Endothelial cell of umbilical vein (primary cell): ENCODE results near the gene NFKB1. TPM values are rescaled to one million over a fixed set of nuclear protein-coding genes. Genes with fewer than 3 reads are reported as not detected.

Experiments used
- BruUV-seq: library from RNA; stranded (reverse); fragments of 400-500 nt; replicated peaks from 2 replicates; lab custom pipeline; 2021; lab: Mats Ljungman, UMichigan
- CTCF ChIA-PET: fragments of 300-600, 350-600 bp; sonication (Branson Sonifier 250); formaldehyde crosslinking; loops from one replicate; lab custom pipeline; 2021; ENCODE audit warnings: antibody characterized with exemption, inconsistent platforms; lab: Charles Lee
- POLR2A ChIA-PET: fragments of 300-600, 350-600 bp; sonication (Branson Sonifier 250); formaldehyde crosslinking; loops from one replicate; lab custom pipeline; 2021; ENCODE audit warnings: antibody characterized with exemption, inconsistent platforms; lab: Charles Lee
- DNase-seq: peaks from one replicate; pipeline ENCODE4 v3.0.0-alpha.2; 2011; ENCODE audit warnings: low read depth, low spot score
- FAIRE-seq: peaks from 2 replicates; lab custom pipeline; 2011; peaks lifted over from hg19 to GRCh38; lab: Jason Lieb, UNC
- H2AFZ ChIP-seq: 2 replicates; pipeline ENCODE4 v1.6.0; 2012; ENCODE audit warnings: low read depth, low read length, control low read depth, inconsistent platforms
- H3K27ac ChIP-seq: 2 replicates; pipeline ENCODE4 v1.5.1; 2011; ENCODE audit warnings: low read depth, mild to moderate bottlenecking, control low read depth, low read length, moderate library complexity; ENCODE audit not compliant: insufficient read depth
- H3K27me3 ChIP-seq, 2 experiments: 2 replicates each; pipeline versions ENCODE4 v1.6.0 to v1.6.1; 2011; ENCODE audit warnings: low read length in 2 of 2, mixed read lengths in 1 of 2; ENCODE audit not compliant: control insufficient read depth in 2 of 2, insufficient read depth in 2 of 2
- H3K36me3 ChIP-seq, 2 experiments: 2 replicates in 1 of 2; 3 replicates in 1 of 2; pipeline ENCODE4 v1.5.1; 2011; ENCODE audit warnings: low read length in 2 of 2, mild to moderate bottlenecking in 1 of 2, moderate library complexity in 1 of 2; ENCODE audit not compliant: control insufficient read depth in 2 of 2, insufficient read depth in 2 of 2; ENCODE audit errors: extremely low read depth in 1 of 2
- H3K4me1 ChIP-seq: 3 replicates; pipeline ENCODE4 v1.5.1; 2011; ENCODE audit warnings: mild to moderate bottlenecking, low read length; ENCODE audit not compliant: control insufficient read depth, insufficient read depth; ENCODE audit errors: extremely low read depth
- H3K4me2 ChIP-seq: 2 replicates; pipeline ENCODE4 v1.6.1; 2011; ENCODE audit warnings: low read length, control low read depth, mixed read lengths; ENCODE audit not compliant: insufficient read depth
- H3K4me3 ChIP-seq, 3 experiments: fragments of 200-600 bp in 1 of 3; sonication (generic), shearing (Covaris generic) in 1 of 3; replicated peaks in 1 of 3; 2 replicates each; pipeline ENCODE4 v1.5.1; 2011 to 2016; ENCODE audit warnings: control low read depth in 3 of 3, low read length in 3 of 3, mild to moderate bottlenecking in 2 of 3, inconsistent platforms in 1 of 3, low read depth in 1 of 3, moderate library complexity in 1 of 3; ENCODE audit not compliant: insufficient read depth in 1 of 3
- H3K79me2 ChIP-seq: 2 replicates; pipeline ENCODE4 v1.6.0; 2012; ENCODE audit warnings: low read length, inconsistent platforms; ENCODE audit not compliant: control insufficient read depth, insufficient read depth
- H3K9ac ChIP-seq: replicated peaks from 2 replicates; pipeline ENCODE3; 2011; ENCODE audit warnings: low read length, control low read depth; ENCODE audit not compliant: insufficient read depth; ENCODE audit errors: extremely low read depth
- H3K9me1 ChIP-seq: replicated peaks from 3 replicates; pipeline ENCODE4 v1.6.0; 2011; ENCODE audit warnings: mild to moderate bottlenecking, low read length; ENCODE audit not compliant: control insufficient read depth, insufficient read depth; ENCODE audit errors: extremely low read depth
- H3K9me3 ChIP-seq: replicated peaks from 2 replicates; pipeline ENCODE4 v1.5.1; 2012; ENCODE audit warnings: low read length, inconsistent platforms; ENCODE audit not compliant: control insufficient read depth, insufficient read depth
- H4K20me1 ChIP-seq: replicated peaks from 2 replicates; pipeline ENCODE3; 2011; ENCODE audit warnings: mild to moderate bottlenecking, low read length; ENCODE audit not compliant: control insufficient read depth, insufficient read depth; ENCODE audit errors: extremely low read depth
- EZH2 ChIP-seq: IDR thresholded peaks from 2 replicates; pipeline ENCODE4 v1.6.1; 2012; ENCODE audit warnings: borderline replicate concordance, low read depth, mild to moderate bottlenecking, moderate library complexity, low read length, inconsistent platforms; ENCODE audit not compliant: severe bottlenecking
- FOS ChIP-seq: IDR thresholded peaks from 2 replicates; pipeline ENCODE4 v1.6.1; 2011; ENCODE audit warnings: mild to moderate bottlenecking, low read length, moderate library complexity, borderline replicate concordance; ENCODE audit not compliant: insufficient read depth
- GATA2 ChIP-seq: IDR thresholded peaks from 2 replicates; pipeline ENCODE4 v1.7.0; 2011; ENCODE audit warnings: low read depth, mild to moderate bottlenecking, moderate library complexity, mixed read lengths, low read length; ENCODE audit not compliant: insufficient read length, insufficient read depth
- JUN ChIP-seq: IDR thresholded peaks from 2 replicates; pipeline ENCODE4 v1.6.1; 2011; ENCODE audit warnings: borderline replicate concordance, low read depth; ENCODE audit not compliant: insufficient read length, insufficient read depth
- MYC ChIP-seq: IDR thresholded peaks from one replicate; pipeline ENCODE4 v1.6.1; 2011; ENCODE audit warnings: mild to moderate bottlenecking, low read depth, low read length
- POLR2A ChIP-seq: IDR thresholded peaks from 2 replicates; pipeline ENCODE4 v1.6.1; 2012; ENCODE audit warnings: low read depth, mild to moderate bottlenecking, control low read depth, low read length
- POLR2AphosphoS5 ChIP-seq: IDR thresholded peaks from 2 replicates; pipeline ENCODE4 v1.6.1; 2012; ENCODE audit warnings: low read depth, mild to moderate bottlenecking, control low read depth, low read length, moderate library complexity; ENCODE audit not compliant: insufficient read depth
- dilution Hi-C: fragments of 300-500 bp; cut with MboI; formaldehyde crosslinking; loops from one replicate; pipeline ENCODE4 v1.15.0; 2019; ENCODE audit warnings: low sequenced_read_pairs; ENCODE audit not compliant: extremely low pct_ligation_motif_present
- intact Hi-C: fragments of 100-400 bp; cut with micrococcal nuclease; formaldehyde crosslinking; loops from one replicate; pipeline ENCODE4 v1.10.0; 2022
- polyA plus RNA-seq, 4 experiments: library from polyadenylated mRNA; depleted of rRNA in 3 of 4; stranded (reverse) in 3 of 4; unstranded in 1 of 4; fragments of >200 nt; gene quantifications; 2 replicates each; pipeline versions ENCODE4 v1.2.1 to v1.2.3, GENCODE V29; 2011 to 2012; ENCODE audit warnings: missing spikeins in 1 of 4
- total RNA-seq: library from RNA; stranded (reverse); gene quantifications from 2 replicates; pipeline ENCODE4 v1.2.3, GENCODE V29; 2021
- TF ChIP-seq, protein P1 (sequence below), 2 donors: IDR thresholded peaks; 1 replicate in 1 of 2; 2 replicates in 1 of 2; pipeline ENCODE4 v1.5.1; 2011; ENCODE audit warnings: low read length in 2 of 2, mild to moderate bottlenecking in 2 of 2, moderate library complexity in 2 of 2, control low read depth in 1 of 2, inconsistent platforms in 1 of 2, low read depth in 1 of 2; ENCODE audit not compliant: insufficient read depth in 1 of 2; ENCODE audit errors: extremely low read depth in 1 of 2
- TF ChIP-seq, protein P2 (sequence below): IDR thresholded peaks from 2 replicates; pipeline ENCODE4 v1.6.1; 2011; ENCODE audit not compliant: insufficient read depth, insufficient read length

NFKB1 gene
- total and polyA plus RNA-seq, 2 donors (not counting 3 experiments of a cell fraction or from before 2014, with no cell fraction given): 21.3 to 41.4 TPM

DNA sequence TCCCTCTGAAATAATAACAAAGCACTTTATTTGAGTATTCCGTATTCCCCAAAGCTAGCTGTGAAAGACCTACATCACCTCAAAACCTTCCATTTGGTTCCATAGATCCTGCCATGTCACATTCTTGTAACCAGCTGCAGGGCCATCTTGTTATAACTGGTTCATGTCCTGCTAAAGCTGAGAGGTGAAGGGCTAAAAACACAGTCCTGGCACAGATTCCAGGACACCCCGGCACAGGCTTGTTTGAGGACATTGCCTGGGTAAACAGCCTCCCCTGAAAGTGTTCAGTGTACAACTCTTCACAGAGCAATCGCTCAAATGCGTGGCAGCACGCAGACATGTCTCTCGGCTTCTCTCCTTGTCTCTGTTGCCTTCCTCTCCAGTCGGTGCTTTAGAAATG lies 130.5 kb downstream of the NFKB1 start:
- peak overlapping the region; percentile 62 for H3K4me2 ChIP-seq
- dilution Hi-C loops (no loop called here), intact Hi-C loops (no loop called here)
- no peaks in the 10 kb centered on the region for H4K20me1 ChIP-seq
- no peak for DNase-seq
- no TSS peak for BruUV-seq
- no peaks in the 10 kb centered on the region for H3K27me3 ChIP-seq
- peak overlapping the region; percentile 41 for H2AFZ ChIP-seq
- peak overlapping the region; percentile 27 for H3K27ac ChIP-seq
- ChIA-PET CTCF (no interaction called here), POLR2A (no interaction called here)
- peaks cover 28% of the 10 kb centered on the region for H3K4me1 ChIP-seq
- H3K79me2 ChIP-seq: no peaks in the 10 kb centered on the region
- H3K9ac ChIP-seq: no peak overlapping the region
- H3K36me3 ChIP-seq: no peaks in the 10 kb centered on the region
- TF ChIP-seq POLR2AphosphoS5: no peak
- no peak for TF ChIP-seq GATA2
- H3K9me3 ChIP-seq: no peaks in the 10 kb centered on the region
- no peak overlapping the region for H3K4me3 ChIP-seq
- FAIRE-seq: peak; percentile 15
- H3K9me1 ChIP-seq: no peaks in the 10 kb centered on the region

DNA sequence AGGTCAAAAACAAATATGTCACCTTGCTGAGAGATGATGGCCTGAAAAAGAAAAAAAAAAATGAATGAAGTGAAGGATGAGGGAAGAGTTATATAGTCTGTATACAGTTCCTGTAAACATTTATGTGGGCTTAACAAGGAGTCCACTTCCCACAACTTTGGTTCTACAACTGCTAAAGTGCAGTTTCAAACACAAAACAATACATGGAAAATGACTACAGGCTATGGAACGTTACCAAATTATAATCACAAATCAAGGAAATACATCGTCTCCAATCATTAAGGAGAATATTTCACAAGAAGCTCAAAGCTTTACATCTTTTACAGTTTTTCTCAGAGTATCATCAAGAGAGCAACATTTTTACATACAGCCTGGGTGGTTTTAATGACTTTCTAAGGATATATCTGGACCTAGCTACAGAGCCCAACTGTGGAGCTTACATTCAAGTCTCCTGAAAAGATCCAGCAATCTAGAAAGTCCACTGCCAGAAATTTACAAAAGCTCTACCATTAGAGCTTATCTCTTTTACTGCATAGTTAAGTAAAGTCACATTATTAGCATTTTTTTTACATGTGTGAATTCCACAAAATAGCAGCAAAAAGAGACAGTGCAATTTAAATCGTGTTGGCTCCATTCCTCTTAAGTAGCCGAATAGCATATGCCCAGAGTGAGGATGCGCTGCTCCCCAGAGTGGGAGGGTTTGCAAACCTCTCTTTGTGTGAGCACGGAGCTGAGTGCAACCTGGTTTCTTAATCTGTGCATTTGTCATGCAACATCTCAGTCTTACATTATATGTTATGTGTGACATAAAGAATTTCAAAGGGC lies 131.3 kb downstream of the NFKB1 start:
- no TSS peak for BruUV-seq

More for the DNA sequence above, 131.3 kb downstream of the NFKB1 start:
- Histone ChIP-seq H3K9ac (no peak overlapping the region), H3K9me3 (no peaks in the 10 kb centered on the region), H3K4me2 (peak overlapping the region; percentile 62), H3K79me2 (no peaks in the 10 kb centered on the region), H3K27me3 (no peaks in the 10 kb centered on the region), H3K4me1 (peaks cover 24% of the 10 kb centered on the region), H3K27ac (peak overlapping the region; percentile 27), H3K9me1 (no peaks in the 10 kb centered on the region), H4K20me1 (no peaks in the 10 kb centered on the region), H3K36me3 (no peaks in the 10 kb centered on the region), H3K4me3 (no peak overlapping the region), H2AFZ (peak overlapping the region; percentile 41)
- TF ChIP-seq POLR2AphosphoS5 (no peak), MYC (no peak), FOS (no peak), GATA2 (no peak), JUN (no peak), EZH2 (no peak), POLR2A (no peak)
- TF ChIP-seq, protein P1, sequence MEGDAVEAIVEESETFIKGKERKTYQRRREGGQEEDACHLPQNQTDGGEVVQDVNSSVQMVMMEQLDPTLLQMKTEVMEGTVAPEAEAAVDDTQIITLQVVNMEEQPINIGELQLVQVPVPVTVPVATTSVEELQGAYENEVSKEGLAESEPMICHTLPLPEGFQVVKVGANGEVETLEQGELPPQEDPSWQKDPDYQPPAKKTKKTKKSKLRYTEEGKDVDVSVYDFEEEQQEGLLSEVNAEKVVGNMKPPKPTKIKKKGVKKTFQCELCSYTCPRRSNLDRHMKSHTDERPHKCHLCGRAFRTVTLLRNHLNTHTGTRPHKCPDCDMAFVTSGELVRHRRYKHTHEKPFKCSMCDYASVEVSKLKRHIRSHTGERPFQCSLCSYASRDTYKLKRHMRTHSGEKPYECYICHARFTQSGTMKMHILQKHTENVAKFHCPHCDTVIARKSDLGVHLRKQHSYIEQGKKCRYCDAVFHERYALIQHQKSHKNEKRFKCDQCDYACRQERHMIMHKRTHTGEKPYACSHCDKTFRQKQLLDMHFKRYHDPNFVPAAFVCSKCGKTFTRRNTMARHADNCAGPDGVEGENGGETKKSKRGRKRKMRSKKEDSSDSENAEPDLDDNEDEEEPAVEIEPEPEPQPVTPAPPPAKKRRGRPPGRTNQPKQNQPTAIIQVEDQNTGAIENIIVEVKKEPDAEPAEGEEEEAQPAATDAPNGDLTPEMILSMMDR (IDR thresholded peaks at IDR 0.05; ENCODE audit: extremely low read depth in 1 of 2, insufficient read depth in 1 of 2, low read depth in 1 of 2, low read length in 2 of 2): no peak
- TF ChIP-seq, protein P2, sequence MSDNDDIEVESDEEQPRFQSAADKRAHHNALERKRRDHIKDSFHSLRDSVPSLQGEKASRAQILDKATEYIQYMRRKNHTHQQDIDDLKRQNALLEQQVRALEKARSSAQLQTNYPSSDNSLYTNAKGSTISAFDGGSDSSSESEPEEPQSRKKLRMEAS: no peak
- intact Hi-C loops: no loop called here
- DNase-seq (peak; percentile 57), FAIRE-seq (peak; percentile 82)
- ChIA-PET POLR2A (no interaction called here), CTCF (interaction anchor here (0.6 to 1.1 kb wide), 3 partner anchors 9 to 241 kb away, joined by 4 to 5 read pairs (median 4); no protein-coding TSS in a partner anchor)
- dilution Hi-C loops: no loop called here
